Tibial artery (tissue), 4 donors: ENCODE measurements around the gene CAMK4.

Experiments used
- DNase-seq, 2 donors: peaks; one replicate each; pipeline ENCODE4 v3.0.0-alpha.2; 2019
- H3K27ac ChIP-seq, 2 donors: fragments of 200-600 bp; sonication (generic) in 1 of 2; 1 replicate in 1 of 2; 2 replicates in 1 of 2; pipeline ENCODE4 v1.5.1; 2018 to 2019; ENCODE audit warnings: mild to moderate bottlenecking in 1 of 2
- H3K27me3 ChIP-seq, 2 donors: fragments of 200-600 bp; sonication (generic) in 1 of 2; one replicate each; pipeline versions ENCODE4 v1.5.1 to v1.6.0; 2016 to 2019
- H3K36me3 ChIP-seq, 3 donors: fragments of 200-600 bp; sonication (generic) in 2 of 3; one replicate each; pipeline ENCODE4 v1.5.1; 2016 to 2019; ENCODE audit warnings: mild to moderate bottlenecking in 2 of 3
- H3K4me1 ChIP-seq, 4 donors: fragments of 200-600 bp; sonication (generic) in 2 of 4; 1 replicate in 3 of 4; 2 replicates in 1 of 4; pipeline ENCODE4 v1.5.1; 2016 to 2019
- H3K4me3 ChIP-seq, 2 donors: fragments of 200-600 bp; sonication (generic) in 1 of 2; 1 replicate in 1 of 2; 2 replicates in 1 of 2; pipeline ENCODE4 v1.5.1; 2018 to 2019; ENCODE audit warnings: mild to moderate bottlenecking in 2 of 2
- H3K9me3 ChIP-seq, 3 donors: fragments of 200-600 bp; sonication (generic) in 1 of 3; one replicate each; pipeline ENCODE4 v1.5.1; 2016 to 2019
- CTCF ChIP-seq, 2 experiments: fragments of 200-600 bp in 1 of 2; fragments of 450-650 bp in 1 of 2; IDR thresholded peaks; one replicate each; pipeline ENCODE4 v1.5.1; 2017 to 2019; ENCODE audit warnings: antibody characterized with exemption in 2 of 2, mild to moderate bottlenecking in 1 of 2, moderate library complexity in 1 of 2
- intact Hi-C: fragments of 100-400 bp; cut with DNase I; formaldehyde crosslinking; loops from one replicate; pipeline ENCODE4 v1.15.0; 2023; ENCODE audit warnings: low total_unique reads

The CAMK4 gene

GRCh38 chr5:111320953-111321352 is 96.8 kb downstream of the CAMK4 start:
- H3K27me3 ChIP-seq = no peaks in the 10 kb centered on the region
- H3K27ac ChIP-seq = no peak overlapping the region
- TF ChIP-seq CTCF (IDR thresholded peaks at IDR 0.05) = no peak
- no peaks in the 10 kb centered on the region for H3K9me3 ChIP-seq
- no peaks in the 10 kb centered on the region for H3K4me1 ChIP-seq
- H3K36me3 ChIP-seq = no peaks in the 10 kb centered on the region
- intact Hi-C loops = no loop called here
- no peak for DNase-seq
- H3K4me3 ChIP-seq = no peak overlapping the region

GRCh38 chr5:111321376-111321775 is 97.2 kb downstream of the CAMK4 start:
- intact Hi-C loops = no loop called here
- TF ChIP-seq CTCF (IDR thresholded peaks at IDR 0.05) = no peak
- H3K4me1 ChIP-seq = no peaks in the 10 kb centered on the region
- H3K4me3 ChIP-seq = no peak overlapping the region
- no peaks in the 10 kb centered on the region for H3K9me3 ChIP-seq
- no peak for DNase-seq
- H3K36me3 ChIP-seq = no peaks in the 10 kb centered on the region
- no peak overlapping the region for H3K27ac ChIP-seq
- H3K27me3 ChIP-seq = no peaks in the 10 kb centered on the region

- no peak for TF ChIP-seq CTCF (IDR thresholded peaks at IDR 0.05)
- H3K9me3 ChIP-seq = peaks cover 0 to 9% (median 6%) of the 10 kb centered on the region in 3 donors
- H3K27me3 ChIP-seq = no peaks in the 10 kb centered on the region
- H3K4me3 ChIP-seq = no peak overlapping the region
- H3K36me3 ChIP-seq = no peaks in the 10 kb centered on the region
- H3K4me1 ChIP-seq = no peaks in the 10 kb centered on the region
- DNase-seq = no peak
- no peak overlapping the region for H3K27ac ChIP-seq
- intact Hi-C loops = no loop called here
Observed at GRCh38 chr5:111326551-111326950, 102.4 kb downstream of the CAMK4 start.

GRCh38 chr5:111337133-111337532 is 112.9 kb downstream of the CAMK4 start:
- no peaks in the 10 kb centered on the region for H3K27me3 ChIP-seq
- TF ChIP-seq CTCF (IDR thresholded peaks at IDR 0.05) = no peak
- no peaks in the 10 kb centered on the region for H3K36me3 ChIP-seq
- H3K4me1 ChIP-seq = no peaks in the 10 kb centered on the region
- H3K9me3 ChIP-seq = no peaks in the 10 kb centered on the region
- H3K27ac ChIP-seq = no peak overlapping the region
- H3K4me3 ChIP-seq = no peak overlapping the region
- no peak for DNase-seq
- intact Hi-C loops = no loop called here

GRCh38 chr5:111337688-111338087 is 113.5 kb downstream of the CAMK4 start:
- intact Hi-C loops = no loop called here
- DNase-seq = no peak
- Histone ChIP-seq H3K27me3 (no peaks in the 10 kb centered on the region), H3K36me3 (no peaks in the 10 kb centered on the region), H3K4me1 (no peaks in the 10 kb centered on the region), H3K4me3 (no peak overlapping the region), H3K27ac (no peak overlapping the region), H3K9me3 (no peaks in the 10 kb centered on the region)
- TF ChIP-seq CTCF (IDR thresholded peaks at IDR 0.05) = no peak

GRCh38 chr5:111345731-111346130 is 121.5 kb downstream of the CAMK4 start:
- no peak overlapping the region for H3K4me3 ChIP-seq
- no peaks in the 10 kb centered on the region for H3K36me3 ChIP-seq
- no peaks in the 10 kb centered on the region for H3K4me1 ChIP-seq
- no peak overlapping the region for H3K27ac ChIP-seq
- intact Hi-C loops = no loop called here
- no peaks in the 10 kb centered on the region for H3K27me3 ChIP-seq
- no peaks in the 10 kb centered on the region for H3K9me3 ChIP-seq
- TF ChIP-seq CTCF (IDR thresholded peaks at IDR 0.05) = no peak
- DNase-seq = no peak
